Measurements from ENCODE around the gene DLK1.

DLK1 gene

DNA sequence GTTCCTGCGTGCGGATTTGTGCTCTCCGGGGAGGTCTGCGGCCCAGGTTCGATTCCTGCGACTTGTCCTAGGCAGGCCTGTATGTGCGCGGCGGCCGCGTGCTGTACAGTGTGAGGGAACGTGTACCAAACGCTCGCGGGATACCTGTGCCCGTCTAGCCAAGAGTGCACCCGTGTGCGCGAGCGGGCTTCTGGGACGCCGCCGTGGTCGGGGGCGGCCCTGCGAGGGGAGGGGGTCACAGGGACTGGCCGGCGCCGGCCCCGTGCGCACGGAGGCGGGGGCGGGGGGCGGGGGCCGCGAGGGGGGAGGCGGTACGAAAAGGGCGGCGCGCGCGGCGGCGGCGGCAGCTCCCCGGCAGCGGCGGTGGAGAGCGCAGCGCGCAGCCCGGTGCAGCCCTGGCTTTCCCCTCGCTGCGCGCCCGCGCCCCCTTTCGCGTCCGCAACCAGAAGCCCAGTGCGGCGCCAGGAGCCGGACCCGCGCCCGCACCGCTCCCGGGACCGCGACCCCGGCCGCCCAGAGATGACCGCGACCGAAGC, at the start of gene DLK1:
DLK1 (plus strand) TSS at position 343 of the 536 bp plus-strand sequence; CDS start at position 520, 177 bp downstream.
- TF ChIP-seq, protein P1, sequence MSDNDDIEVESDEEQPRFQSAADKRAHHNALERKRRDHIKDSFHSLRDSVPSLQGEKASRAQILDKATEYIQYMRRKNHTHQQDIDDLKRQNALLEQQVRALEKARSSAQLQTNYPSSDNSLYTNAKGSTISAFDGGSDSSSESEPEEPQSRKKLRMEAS (IDR thresholded peaks at IDR 0.05): no peak
- no peak for TF ChIP-seq ZBTB7A (IDR thresholded peaks at IDR 0.05; ENCODE audit: low read depth)
- no peak for TF ChIP-seq EP300 (IDR thresholded peaks at IDR 0.05; ENCODE audit: borderline replicate concordance)
- no peak for TF ChIP-seq NFIC (IDR thresholded peaks at IDR 0.05)
- no peak for TF ChIP-seq EGR1 (IDR thresholded peaks at IDR 0.05)
- no peak for TF ChIP-seq YY1 (IDR thresholded peaks at IDR 0.05; ENCODE audit: low read depth)
- TF ChIP-seq RAD21 (IDR thresholded peaks at IDR 0.05; ENCODE audit: low read depth): no peak
- no peak for TF ChIP-seq CEBPB (IDR thresholded peaks at IDR 0.05)
- no peak for TF ChIP-seq TCF12 (IDR thresholded peaks at IDR 0.05; ENCODE audit: low read depth)
- no peak for TF ChIP-seq TEAD4 (IDR thresholded peaks at IDR 0.05)
- no peak for TF ChIP-seq FOXM1 (IDR thresholded peaks at IDR 0.05; ENCODE audit: borderline replicate concordance, low read depth)
- TF ChIP-seq, protein P2, sequence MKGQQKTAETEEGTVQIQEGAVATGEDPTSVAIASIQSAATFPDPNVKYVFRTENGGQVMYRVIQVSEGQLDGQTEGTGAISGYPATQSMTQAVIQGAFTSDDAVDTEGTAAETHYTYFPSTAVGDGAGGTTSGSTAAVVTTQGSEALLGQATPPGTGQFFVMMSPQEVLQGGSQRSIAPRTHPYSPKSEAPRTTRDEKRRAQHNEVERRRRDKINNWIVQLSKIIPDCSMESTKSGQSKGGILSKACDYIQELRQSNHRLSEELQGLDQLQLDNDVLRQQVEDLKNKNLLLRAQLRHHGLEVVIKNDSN (IDR thresholded peaks at IDR 0.05): no peak
- no peak for TF ChIP-seq CREB1 (IDR thresholded peaks at IDR 0.05; ENCODE audit: low read depth)
- TF ChIP-seq, protein P3, sequence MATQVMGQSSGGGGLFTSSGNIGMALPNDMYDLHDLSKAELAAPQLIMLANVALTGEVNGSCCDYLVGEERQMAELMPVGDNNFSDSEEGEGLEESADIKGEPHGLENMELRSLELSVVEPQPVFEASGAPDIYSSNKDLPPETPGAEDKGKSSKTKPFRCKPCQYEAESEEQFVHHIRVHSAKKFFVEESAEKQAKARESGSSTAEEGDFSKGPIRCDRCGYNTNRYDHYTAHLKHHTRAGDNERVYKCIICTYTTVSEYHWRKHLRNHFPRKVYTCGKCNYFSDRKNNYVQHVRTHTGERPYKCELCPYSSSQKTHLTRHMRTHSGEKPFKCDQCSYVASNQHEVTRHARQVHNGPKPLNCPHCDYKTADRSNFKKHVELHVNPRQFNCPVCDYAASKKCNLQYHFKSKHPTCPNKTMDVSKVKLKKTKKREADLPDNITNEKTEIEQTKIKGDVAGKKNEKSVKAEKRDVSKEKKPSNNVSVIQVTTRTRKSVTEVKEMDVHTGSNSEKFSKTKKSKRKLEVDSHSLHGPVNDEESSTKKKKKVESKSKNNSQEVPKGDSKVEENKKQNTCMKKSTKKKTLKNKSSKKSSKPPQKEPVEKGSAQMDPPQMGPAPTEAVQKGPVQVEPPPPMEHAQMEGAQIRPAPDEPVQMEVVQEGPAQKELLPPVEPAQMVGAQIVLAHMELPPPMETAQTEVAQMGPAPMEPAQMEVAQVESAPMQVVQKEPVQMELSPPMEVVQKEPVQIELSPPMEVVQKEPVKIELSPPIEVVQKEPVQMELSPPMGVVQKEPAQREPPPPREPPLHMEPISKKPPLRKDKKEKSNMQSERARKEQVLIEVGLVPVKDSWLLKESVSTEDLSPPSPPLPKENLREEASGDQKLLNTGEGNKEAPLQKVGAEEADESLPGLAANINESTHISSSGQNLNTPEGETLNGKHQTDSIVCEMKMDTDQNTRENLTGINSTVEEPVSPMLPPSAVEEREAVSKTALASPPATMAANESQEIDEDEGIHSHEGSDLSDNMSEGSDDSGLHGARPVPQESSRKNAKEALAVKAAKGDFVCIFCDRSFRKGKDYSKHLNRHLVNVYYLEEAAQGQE (IDR thresholded peaks at IDR 0.05; ENCODE audit: low read depth): no peak
- TF ChIP-seq TAF1 (IDR thresholded peaks at IDR 0.05; ENCODE audit: low read depth): no peak

DNA sequence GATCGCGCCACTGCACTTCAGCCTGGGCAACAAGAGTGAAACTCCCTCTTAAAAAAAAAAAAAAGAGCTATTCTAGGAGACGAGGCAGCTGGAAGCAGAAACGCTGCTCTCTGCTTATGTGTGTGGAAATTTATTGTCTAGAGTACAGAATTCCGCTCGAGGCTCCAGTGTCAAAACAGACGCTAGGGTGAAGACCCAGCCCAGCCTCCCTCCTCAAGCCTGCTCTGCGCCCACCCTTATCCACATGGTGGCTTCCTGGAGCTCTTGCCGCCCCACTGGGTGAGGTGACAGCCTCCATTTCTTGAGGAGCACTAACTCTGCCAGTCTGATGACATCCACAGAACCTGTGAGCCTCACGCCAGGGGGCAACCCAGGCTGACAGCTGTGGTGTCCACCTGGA, 49.5 kb upstream of the DLK1 start:
- TF ChIP-seq, protein P1 (IDR thresholded peaks at IDR 0.05): no peak
- TF ChIP-seq, protein P2 (IDR thresholded peaks at IDR 0.05): no peak
- no peak for TF ChIP-seq TAF1 (IDR thresholded peaks at IDR 0.05; ENCODE audit: low read depth)

DNA sequence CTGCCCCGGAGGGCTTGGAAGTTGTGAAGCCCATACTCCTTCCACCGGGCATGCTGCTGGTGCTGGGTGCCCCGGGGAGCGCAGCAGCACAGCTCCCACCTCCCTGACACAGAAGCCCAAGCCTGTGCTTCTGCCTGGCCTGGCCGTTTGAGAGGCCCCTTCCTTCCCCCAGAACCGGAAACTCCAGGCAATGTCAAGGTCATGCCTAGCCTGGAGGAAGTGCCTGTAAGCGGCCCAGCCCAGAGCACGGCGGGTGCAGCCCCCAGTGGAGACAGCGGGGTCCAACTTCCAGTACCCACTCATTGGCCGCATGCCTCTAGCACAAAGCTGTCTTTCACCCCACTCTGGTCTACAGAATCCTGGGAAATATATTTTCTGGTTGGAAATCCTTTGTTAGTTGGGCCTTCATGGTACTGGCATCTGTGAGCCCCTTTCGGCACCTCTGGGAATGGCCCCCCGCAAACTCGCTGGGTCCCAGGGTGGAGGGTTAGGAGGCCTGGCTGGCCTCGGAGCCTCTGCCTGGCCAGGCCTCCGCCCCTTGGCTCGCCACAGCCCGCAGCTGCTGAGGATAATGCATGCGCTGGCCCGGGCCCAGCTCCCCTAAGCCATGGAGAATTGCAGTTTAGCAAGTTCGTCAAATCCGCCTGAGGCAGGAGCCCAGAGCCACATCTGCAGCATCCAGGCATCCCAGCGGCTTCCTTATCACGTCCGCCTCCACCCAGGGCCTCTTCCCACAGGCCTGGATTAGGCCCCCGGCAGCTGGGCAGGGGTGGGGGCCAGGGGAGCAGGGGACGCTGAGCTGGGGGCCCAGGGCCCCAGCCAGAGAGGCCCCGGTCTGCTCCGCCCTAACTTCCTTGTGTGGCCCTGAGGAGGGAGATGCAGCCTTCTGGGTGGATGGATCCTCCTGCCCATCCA, 48.9 kb upstream of the DLK1 start:
- TF ChIP-seq FOXM1 (IDR thresholded peaks at IDR 0.05; ENCODE audit: borderline replicate concordance, low read depth) (no peak), EP300 (IDR thresholded peaks at IDR 0.05; ENCODE audit: borderline replicate concordance) (no peak), TCF12 (IDR thresholded peaks at IDR 0.05; ENCODE audit: low read depth) (no peak), TEAD4 (IDR thresholded peaks at IDR 0.05) (no peak), CEBPB (IDR thresholded peaks at IDR 0.05) (no peak), NFIC (IDR thresholded peaks at IDR 0.05) (no peak), TAF1 (IDR thresholded peaks at IDR 0.05; ENCODE audit: low read depth) (no peak), EGR1 (IDR thresholded peaks at IDR 0.05) (no peak), YY1 (IDR thresholded peaks at IDR 0.05; ENCODE audit: low read depth) (no peak), CREB1 (IDR thresholded peaks at IDR 0.05; ENCODE audit: low read depth) (no peak)
- TF ChIP-seq, protein P3 (IDR thresholded peaks at IDR 0.05; ENCODE audit: low read depth): no peak
- TF ChIP-seq, protein P2 (IDR thresholded peaks at IDR 0.05): no peak

DNA sequence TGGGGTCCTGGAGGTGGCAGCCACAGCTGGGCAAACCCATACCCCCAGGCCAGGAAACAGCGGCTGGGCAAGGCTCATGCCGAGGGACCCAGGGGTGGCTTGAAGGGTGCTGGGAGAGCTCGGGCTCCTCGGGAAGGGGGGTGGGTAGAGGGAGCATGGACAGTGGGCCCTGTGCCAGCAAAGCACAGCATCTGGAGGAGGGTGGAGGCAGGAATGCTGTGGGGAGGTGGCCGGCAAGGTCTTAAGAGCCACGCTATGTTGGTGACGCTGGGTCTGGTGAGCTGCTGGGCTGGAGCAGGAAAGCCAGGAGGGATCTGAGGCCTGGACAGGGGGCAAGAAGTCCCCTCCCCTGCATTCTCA, 48.2 kb upstream of the DLK1 start:
- no peak for TF ChIP-seq ZBTB7A (IDR thresholded peaks at IDR 0.05; ENCODE audit: low read depth)
- no peak for TF ChIP-seq FOXM1 (IDR thresholded peaks at IDR 0.05; ENCODE audit: borderline replicate concordance, low read depth)
- TF ChIP-seq TEAD4 (IDR thresholded peaks at IDR 0.05): no peak
- TF ChIP-seq TCF12 (IDR thresholded peaks at IDR 0.05; ENCODE audit: low read depth): no peak
- TF ChIP-seq CEBPB (IDR thresholded peaks at IDR 0.05): no peak
- TF ChIP-seq, protein P3 (IDR thresholded peaks at IDR 0.05; ENCODE audit: low read depth): no peak
